A549 (cell line): ENCODE data around the gene PODN. TPM values are rescaled to one million over a fixed set of nuclear protein-coding genes. Genes with fewer than 3 reads are reported as not detected.

Experiments used
- ATAC-seq, 2 experiments: fragments of 200-7000 bp in 1 of 2; fragments of >200 bp in 1 of 2; cut with Nextera tagmentation in 1 of 2; cut with Tn5 transposase in 1 of 2; 3 replicates each; pipeline versions ENCODE4 v1.8.0 to v1.9.1; 2018 to 2020; ENCODE audit warnings: mild to moderate bottlenecking in 1 of 2, moderate library complexity in 1 of 2
- CTCF ChIA-PET: fragments of 300-600 bp; sonication (Branson Sonifier 250); formaldehyde crosslinking; extraction: SDS; loops from one replicate; lab custom pipeline; 2021; ENCODE audit warnings: antibody characterized with exemption, inconsistent platforms; lab: Yijun Ruan, JAX
- POLR2A ChIA-PET: fragments of 350-600 bp; formaldehyde crosslinking; extraction: SDS; loops from one replicate; lab custom pipeline; 2021; ENCODE audit warnings: antibody characterized with exemption, inconsistent platforms; lab: Yijun Ruan, JAX
- DNase-seq, 2 experiments: peaks; one replicate each; pipeline versions ENCODE4 v3.0.0 to v3.0.0-alpha.2; 2011 to 2016; ENCODE audit warnings: low read depth in 1 of 2, low spot score in 1 of 2
- FAIRE-seq: peaks from 2 replicates; lab custom pipeline; 2011; peaks lifted over from hg19 to GRCh38; lab: Jason Lieb, UNC
- H3K27ac ChIP-seq, 2 experiments: fragments of >200 bp; sonication (Bioruptor Twin); formaldehyde crosslinking; 3 replicates each; pipeline ENCODE4 v1.5.1; 2016 to 2017
- H3K4me1 ChIP-seq: fragments of >200 bp; sonication (Bioruptor Twin); formaldehyde crosslinking; 3 replicates; pipeline ENCODE4 v1.6.1; 2016
- H3K4me2 ChIP-seq: fragments of >200 bp; sonication (Bioruptor Twin); formaldehyde crosslinking; 3 replicates; pipeline ENCODE4 v1.6.1; 2016
- H3K4me3 ChIP-seq: fragments of >200 bp; sonication (Bioruptor Twin); formaldehyde crosslinking; 3 replicates; pipeline ENCODE4 v1.5.1; 2016
- H3K9me3 ChIP-seq: fragments of >200 bp; sonication (Bioruptor Twin); formaldehyde crosslinking; 3 replicates; pipeline ENCODE4 v1.6.1; 2016
- HMGXB4 ChIP-seq: fragments of 250-450 bp; sonication (Bioruptor Pico); IDR thresholded peaks from 2 replicates; pipeline ENCODE4 v1.5.0; 2021; ENCODE audit warnings: mild to moderate bottlenecking, moderate library complexity, borderline replicate concordance
- NR3C1 ChIP-seq: fragments of >200 bp; sonication (Bioruptor Twin); formaldehyde crosslinking; IDR thresholded peaks from 3 replicates; pipeline ENCODE4 v1.6.1; 2017
- TP53 ChIP-seq: fragments of 250-450 bp; sonication (Bioruptor Pico); IDR thresholded peaks from 2 replicates; pipeline ENCODE4 v1.5.0; 2021; ENCODE audit warnings: mild to moderate bottlenecking, moderate library complexity
- WGBS: methylation state at CpG from one replicate; pipeline ENCODE4 v1.1.6; 2017; ENCODE audit errors: missing lambda C conversion rate; 5-methylcytosine and 5-hydroxymethylcytosine counted together
- polyA plus RNA-seq, 4 experiments: library from polyadenylated mRNA; depleted of rRNA in 3 of 4; stranded (reverse); fragments of >200 nt; fragmentation: RNase III in 1 of 4; extraction: RNeasy Plus Mini Kit Qiagen cat#74134 plus additional on column Dnase treatment in 1 of 4; gene quantifications; 2 replicates in 3 of 4; 3 replicates in 1 of 4; pipeline ENCODE4 v1.2.3, GENCODE V29; 2011 to 2017
- small RNA-seq, 6 experiments: library from RNA; depleted of rRNA; stranded (forward); fragments of <200 nt; gene quantifications; one replicate each; pipeline ENCODE3, GENCODE V24; 2012

PODN gene
- polyA plus RNA-seq, 2 of the 4 experiments (the other 2 are of a cell fraction): 0.05 TPM; not detected in 1

GRCh38 chr1:53133261-53134041 is 71.4 kb downstream of the PODN start (continued):
- no peak for TF ChIP-seq TP53 (CRISPR knock-in tag)

GRCh38 chr1:53134042-53134485 is 72.1 kb downstream of the PODN start:
- Histone ChIP-seq H3K4me2 (no peak overlapping the region), H3K27ac (0 out of 6 replicates have a peak overlapping the region, but pooled peaks of 1 of the 2 experiments have one; percentile 10), H3K4me3 (no peak overlapping the region), H3K4me1 (peaks cover 9% of the 10 kb centered on the region; the same call in 2 of the 3 replicates), H3K9me3 (peaks cover 9% of the 10 kb centered on the region; the same call in 1 of the 3 replicates)
- FAIRE-seq (no peak), ATAC-seq (no peak), DNase-seq (no peak)
- CTCF ChIA-PET: interaction anchor here (1.6 kb wide), 1 partner anchor 53 kb away, joined by 4 read pairs; no protein-coding TSS in a partner anchor
- POLR2A ChIA-PET: no interaction called here
- no peak for TF ChIP-seq NR3C1
- TF ChIP-seq HMGXB4 (CRISPR knock-in tag): no peak
- 90% methylated on average over 7 of the region's 7 CpGs for WGBS

Small RNA genes lying within 50 kb of the gene (small RNA-seq; reads per million reads assigned to genes)
- gene HIGD1AP11: 0 reads per million in 6 experiments

Other genes with a start within 250 kb of the PODN start
- 4.8 and 5.4 TPM in 2 replicates for gene ZYG11A, start 219.5 kb upstream of the PODN start, polyA plus RNA-seq (2011; rRNA removed)
- 2.6 to 3.2 TPM (median 3.0 TPM) in 3 replicates for gene ZYG11A, start 219.5 kb upstream of the PODN start, polyA plus RNA-seq (2017; fragmentation: RNase III; extraction: RNeasy Plus Mini Kit Qiagen cat#74134 plus additional on column Dnase treatment)
- gene ECHDC2, start 140.5 kb upstream of the PODN start, polyA plus RNA-seq (2011; rRNA removed): 30.6 and 39.6 TPM in 2 replicates
- gene ECHDC2, start 140.5 kb upstream of the PODN start, polyA plus RNA-seq (2017; fragmentation: RNase III; extraction: RNeasy Plus Mini Kit Qiagen cat#74134 plus additional on column Dnase treatment): 17.5 to 21.4 TPM (median 17.7 TPM) in 3 replicates
- gene SCP2, start 134.9 kb upstream of the PODN start, polyA plus RNA-seq (2011; rRNA removed): 74.7 and 124 TPM in 2 replicates
- gene SCP2, start 134.9 kb upstream of the PODN start, polyA plus RNA-seq (2017; fragmentation: RNase III; extraction: RNeasy Plus Mini Kit Qiagen cat#74134 plus additional on column Dnase treatment): 73.8 to 89.3 TPM (median 79.0 TPM) in 3 replicates
- gene SLC1A7, start 80.4 kb downstream of the PODN start, polyA plus RNA-seq (2011; rRNA removed): 0.12 TPM in 2 replicates
- 0.03 to 0.07 TPM (median 0.04 TPM) in 3 replicates for gene SLC1A7, start 80.4 kb downstream of the PODN start, polyA plus RNA-seq (2017; fragmentation: RNase III; extraction: RNeasy Plus Mini Kit Qiagen cat#74134 plus additional on column Dnase treatment)
- gene CPT2, start 134.6 kb downstream of the PODN start, polyA plus RNA-seq (2011; rRNA removed): 8.4 and 10.0 TPM in 2 replicates
- gene CPT2, start 134.6 kb downstream of the PODN start, polyA plus RNA-seq (2017; fragmentation: RNase III; extraction: RNeasy Plus Mini Kit Qiagen cat#74134 plus additional on column Dnase treatment): 5.5 to 5.9 TPM (median 5.6 TPM) in 3 replicates
- gene CZIB, start 158.4 kb downstream of the PODN start, polyA plus RNA-seq (2011; rRNA removed): 60.1 and 66.2 TPM in 2 replicates
- 33.1 to 33.4 TPM (median 33.2 TPM) in 3 replicates for gene CZIB, start 158.4 kb downstream of the PODN start, polyA plus RNA-seq (2017; fragmentation: RNase III; extraction: RNeasy Plus Mini Kit Qiagen cat#74134 plus additional on column Dnase treatment)
- 33.3 and 80.2 TPM in 2 replicates for gene MAGOH, start 176.3 kb downstream of the PODN start, polyA plus RNA-seq (2011; rRNA removed)
- 139 to 147 TPM (median 143 TPM) in 3 replicates for gene MAGOH, start 176.3 kb downstream of the PODN start, polyA plus RNA-seq (2017; fragmentation: RNase III; extraction: RNeasy Plus Mini Kit Qiagen cat#74134 plus additional on column Dnase treatment)